ENCODE results near the gene KIAA0232. TPM values are rescaled to one million over a fixed set of nuclear protein-coding genes. Genes with fewer than 3 reads are reported as not detected.

KIAA0232 gene, protein sequence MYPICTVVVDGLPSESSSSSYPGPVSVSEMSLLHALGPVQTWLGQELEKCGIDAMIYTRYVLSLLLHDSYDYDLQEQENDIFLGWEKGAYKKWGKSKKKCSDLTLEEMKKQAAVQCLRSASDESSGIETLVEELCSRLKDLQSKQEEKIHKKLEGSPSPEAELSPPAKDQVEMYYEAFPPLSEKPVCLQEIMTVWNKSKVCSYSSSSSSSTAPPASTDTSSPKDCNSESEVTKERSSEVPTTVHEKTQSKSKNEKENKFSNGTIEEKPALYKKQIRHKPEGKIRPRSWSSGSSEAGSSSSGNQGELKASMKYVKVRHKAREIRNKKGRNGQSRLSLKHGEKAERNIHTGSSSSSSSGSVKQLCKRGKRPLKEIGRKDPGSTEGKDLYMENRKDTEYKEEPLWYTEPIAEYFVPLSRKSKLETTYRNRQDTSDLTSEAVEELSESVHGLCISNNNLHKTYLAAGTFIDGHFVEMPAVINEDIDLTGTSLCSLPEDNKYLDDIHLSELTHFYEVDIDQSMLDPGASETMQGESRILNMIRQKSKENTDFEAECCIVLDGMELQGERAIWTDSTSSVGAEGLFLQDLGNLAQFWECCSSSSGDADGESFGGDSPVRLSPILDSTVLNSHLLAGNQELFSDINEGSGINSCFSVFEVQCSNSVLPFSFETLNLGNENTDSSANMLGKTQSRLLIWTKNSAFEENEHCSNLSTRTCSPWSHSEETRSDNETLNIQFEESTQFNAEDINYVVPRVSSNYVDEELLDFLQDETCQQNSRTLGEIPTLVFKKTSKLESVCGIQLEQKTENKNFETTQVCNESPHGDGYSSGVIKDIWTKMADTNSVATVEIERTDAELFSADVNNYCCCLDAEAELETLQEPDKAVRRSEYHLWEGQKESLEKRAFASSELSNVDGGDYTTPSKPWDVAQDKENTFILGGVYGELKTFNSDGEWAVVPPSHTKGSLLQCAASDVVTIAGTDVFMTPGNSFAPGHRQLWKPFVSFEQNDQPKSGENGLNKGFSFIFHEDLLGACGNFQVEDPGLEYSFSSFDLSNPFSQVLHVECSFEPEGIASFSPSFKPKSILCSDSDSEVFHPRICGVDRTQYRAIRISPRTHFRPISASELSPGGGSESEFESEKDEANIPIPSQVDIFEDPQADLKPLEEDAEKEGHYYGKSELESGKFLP (N-terminal part only)
- total RNA-seq, result 10 to 100 TPM; 16.5 to 17.3 TPM

DNA sequence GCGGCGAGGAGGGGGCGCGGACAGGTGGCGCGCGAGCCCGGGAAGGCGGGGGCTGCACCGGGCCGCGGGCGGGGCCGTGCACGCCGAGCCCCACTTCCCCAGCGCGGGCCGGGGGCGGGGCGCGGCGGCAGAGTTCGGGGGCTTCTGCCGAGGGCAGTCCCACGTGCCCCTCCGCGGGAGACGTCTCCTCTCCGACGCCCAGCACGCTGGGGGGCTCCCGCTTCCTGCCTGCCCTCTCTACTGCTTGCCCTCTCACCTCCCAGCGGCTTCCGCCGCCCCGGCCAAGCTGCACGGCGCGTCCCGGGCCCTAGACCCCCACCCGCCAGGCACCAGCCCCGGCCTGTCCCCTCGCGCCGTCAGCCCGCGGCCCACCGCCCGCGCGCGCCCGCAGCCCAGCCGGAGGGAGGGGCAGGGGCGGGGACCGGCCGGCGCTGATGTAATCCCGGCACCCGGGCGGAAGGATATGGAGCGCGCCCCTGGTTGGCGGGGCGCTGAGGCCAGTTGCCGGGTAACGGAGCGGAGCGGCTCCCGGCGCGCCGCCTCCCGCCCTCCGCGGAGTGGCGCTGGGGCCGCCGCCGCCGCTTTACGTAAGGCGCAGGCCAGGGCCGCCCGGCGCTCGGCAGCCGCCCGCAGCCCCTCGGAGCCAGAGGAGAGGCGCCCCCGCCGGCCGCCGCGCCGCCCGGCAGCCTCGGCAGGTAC lies at the start of gene KIAA0232:
KIAA0232 (plus strand) TSS at position 581 of the 699 bp plus-strand sequence. CDS start 41,727 bp downstream, outside the sequence.
- H3K4me1 Mint-ChIP-seq, result peaks cover 51% of the 10 kb centered on the region
- peak; percentile 88 for DNase-seq
- POLR2A ChIA-PET, result no interaction called here
- peak within 1 kb of the TSS; percentile 81 for H3K4me3 Mint-ChIP-seq
- CTCF ChIA-PET, result interaction anchor here (1.2 kb wide), 1 partner anchor 15 kb away, joined by 3 read pairs; no protein-coding TSS in a partner anchor
- H3K36me3 Mint-ChIP-seq (ENCODE audit: low read depth), result no peaks in the 10 kb centered on the region
- H3K9me3 Mint-ChIP-seq, result no peaks in the 10 kb centered on the region
- H3K27ac Mint-ChIP-seq, result peak within 1 kb of the TSS; percentile 82
- H3K27me3 Mint-ChIP-seq, result no peaks in the 10 kb centered on the region

GRCh38 chr4:6733358-6734164 lies 49.0 kb upstream of the KIAA0232 start:
- DNase-seq, result no peak
- Mint-ChIP-seq H3K27ac (no peak overlapping the region), H3K36me3 (ENCODE audit: low read depth) (no peaks in the 10 kb centered on the region), H3K9me3 (no peaks in the 10 kb centered on the region), H3K27me3 (peaks cover 3% of the 10 kb centered on the region), H3K4me3 (no peak overlapping the region), H3K4me1 (peaks cover under 1% of the 10 kb centered on the region)
- CTCF ChIA-PET, result interaction anchor here (1.1 kb wide), 1 partner anchor 152 kb away, joined by 4 read pairs; no protein-coding TSS in a partner anchor
- POLR2A ChIA-PET, result no interaction called here

DNA sequence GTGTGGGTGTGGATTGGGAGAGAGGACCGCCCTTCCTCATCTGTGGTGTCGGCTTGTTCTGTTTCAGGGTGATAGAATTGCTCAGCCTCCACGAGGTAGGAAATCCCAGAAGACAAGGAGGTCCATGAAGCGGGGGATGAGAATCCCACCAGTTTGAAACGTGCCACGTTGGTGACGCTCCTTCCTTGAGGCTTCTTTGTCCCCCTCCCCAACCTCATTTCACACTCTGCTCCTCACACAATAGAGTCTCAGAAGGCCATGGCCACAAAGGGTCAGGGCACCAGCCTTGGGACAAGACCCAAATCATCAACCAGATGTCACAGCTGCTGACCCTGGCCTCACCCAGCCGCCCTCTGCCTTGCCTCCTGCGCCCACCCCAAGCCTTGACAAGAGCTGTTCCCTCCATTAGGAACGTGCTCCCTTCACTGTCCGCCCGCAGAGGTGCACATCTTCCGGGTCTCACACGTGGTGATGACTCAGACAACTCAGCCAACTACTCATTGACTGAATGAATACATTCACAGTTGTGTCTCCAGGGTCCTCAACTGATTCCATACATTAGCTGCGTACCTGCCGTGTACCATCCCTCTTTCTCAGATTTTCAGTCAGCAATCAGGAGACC lies 48.3 kb upstream of the KIAA0232 start:
- Mint-ChIP-seq H3K27ac (no peak overlapping the region), H3K36me3 (ENCODE audit: low read depth) (no peaks in the 10 kb centered on the region), H3K27me3 (peaks cover 4% of the 10 kb centered on the region), H3K9me3 (no peaks in the 10 kb centered on the region), H3K4me3 (no peak overlapping the region), H3K4me1 (no peaks in the 10 kb centered on the region)
- no peak for DNase-seq
- ChIA-PET CTCF (interaction anchor here (0.9 to 1.4 kb wide), 2 partner anchors 8 to 139 kb away, joined by 4 to 6 read pairs; no protein-coding TSS in a partner anchor), POLR2A (no interaction called here)

GRCh38 chr4:6739920-6740319 lies 42.6 kb upstream of the KIAA0232 start:
- H3K27me3 Mint-ChIP-seq, result peaks cover 5% of the 10 kb centered on the region
- H3K27ac Mint-ChIP-seq, result no peak overlapping the region
- ChIA-PET CTCF (no interaction called here), POLR2A (no interaction called here)
- DNase-seq, result no peak
- H3K4me3 Mint-ChIP-seq, result no peak overlapping the region
- no peaks in the 10 kb centered on the region for H3K36me3 Mint-ChIP-seq (ENCODE audit: low read depth)
- no peaks in the 10 kb centered on the region for H3K4me1 Mint-ChIP-seq
- no peaks in the 10 kb centered on the region for H3K9me3 Mint-ChIP-seq

DNA sequence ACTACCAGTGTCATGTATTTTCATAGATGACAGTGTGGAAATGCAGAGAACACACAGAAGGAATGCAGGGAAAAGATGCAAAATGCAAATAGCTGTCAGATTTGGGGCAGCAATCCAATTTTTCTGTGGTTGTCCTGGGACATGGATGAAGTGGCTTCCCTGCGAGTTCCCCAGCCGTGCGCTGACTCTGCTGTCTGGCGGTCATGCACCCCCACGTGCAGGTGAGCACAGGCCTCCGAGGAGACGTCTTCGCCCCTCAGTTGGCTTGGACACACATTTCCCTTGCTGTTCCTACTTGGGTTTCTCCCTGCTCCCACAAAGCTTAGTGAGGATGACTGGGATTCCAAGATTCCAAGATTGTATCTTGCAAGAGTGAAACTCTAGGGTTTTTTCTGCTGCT lies 42.2 kb upstream of the KIAA0232 start:
- H3K4me1 Mint-ChIP-seq, result no peaks in the 10 kb centered on the region
- no peaks in the 10 kb centered on the region for H3K36me3 Mint-ChIP-seq (ENCODE audit: low read depth)
- no peak overlapping the region for H3K27ac Mint-ChIP-seq
- POLR2A ChIA-PET, result no interaction called here
- no peak for DNase-seq
- H3K27me3 Mint-ChIP-seq, result peaks cover 6% of the 10 kb centered on the region
- no peaks in the 10 kb centered on the region for H3K9me3 Mint-ChIP-seq
- CTCF ChIA-PET, result no interaction called here
- no peak overlapping the region for H3K4me3 Mint-ChIP-seq

- Mint-ChIP-seq H3K9me3 (no peaks in the 10 kb centered on the region), H3K27me3 (peaks cover 4% of the 10 kb centered on the region), H3K27ac (no peak overlapping the region), H3K4me3 (no peak overlapping the region), H3K4me1 (no peaks in the 10 kb centered on the region), H3K36me3 (ENCODE audit: low read depth) (no peaks in the 10 kb centered on the region)
- ChIA-PET CTCF (no interaction called here), POLR2A (interaction anchor here (0.6 kb wide), 1 partner anchor 96 kb away, joined by 6 read pairs; no protein-coding TSS in a partner anchor)
- no peak for DNase-seq
These were observed 40.0 kb upstream of the KIAA0232 start for GRCh38 chr4:6742507-6742906.

GRCh38 chr4:6742989-6743388 lies 39.5 kb upstream of the KIAA0232 start:
- Mint-ChIP-seq H3K36me3 (ENCODE audit: low read depth) (no peaks in the 10 kb centered on the region), H3K4me1 (no peaks in the 10 kb centered on the region), H3K9me3 (no peaks in the 10 kb centered on the region), H3K4me3 (no peak overlapping the region), H3K27ac (no peak overlapping the region), H3K27me3 (peaks cover 4% of the 10 kb centered on the region)
- CTCF ChIA-PET, result interaction anchor here (0.6 to 0.7 kb wide), 2 partner anchors 30 to 124 kb away, joined by 3 read pairs; no protein-coding TSS in a partner anchor
- POLR2A ChIA-PET, result interaction anchor here (0.6 kb wide), 1 partner anchor 95 kb away, joined by 6 read pairs; no protein-coding TSS in a partner anchor
- no peak for DNase-seq

DNA sequence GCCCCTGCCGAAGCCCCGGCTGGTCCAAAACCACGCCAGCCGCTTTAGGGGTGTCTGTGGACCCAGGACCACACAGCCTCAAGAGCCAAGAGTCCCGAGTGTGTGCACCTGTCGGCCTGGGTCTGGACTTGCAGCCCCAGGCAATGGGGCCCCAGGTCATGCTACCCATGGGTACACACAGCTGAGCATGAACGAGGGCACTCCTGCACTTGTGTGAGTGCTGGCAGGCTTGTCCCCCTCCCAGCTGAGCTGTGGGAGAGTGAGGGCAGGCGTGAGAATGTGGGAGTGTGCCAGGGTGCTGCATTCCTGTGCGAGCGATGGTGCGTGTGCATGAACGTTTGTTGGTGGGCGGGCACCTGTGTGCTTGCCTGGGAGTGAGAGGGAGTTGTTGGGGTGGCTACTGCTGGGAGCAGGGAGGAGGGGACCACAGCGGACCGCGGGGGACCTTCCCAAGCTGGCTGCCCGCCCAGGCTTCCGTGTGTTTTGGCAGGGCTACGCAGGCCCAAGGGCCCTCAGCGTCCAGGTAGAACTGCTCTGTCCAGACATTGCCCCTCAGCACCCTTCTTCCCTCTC lies 35.7 kb upstream of the KIAA0232 start:
- H3K36me3 Mint-ChIP-seq (ENCODE audit: low read depth), result no peaks in the 10 kb centered on the region
- peaks cover 2% of the 10 kb centered on the region for H3K27me3 Mint-ChIP-seq
- no peak overlapping the region for H3K4me3 Mint-ChIP-seq
- H3K4me1 Mint-ChIP-seq, result peaks cover 8% of the 10 kb centered on the region
- POLR2A ChIA-PET, result no interaction called here
- DNase-seq, result no peak
- CTCF ChIA-PET, result interaction anchor here (2.0 kb wide), 1 partner anchor 127 kb away, joined by 9 read pairs; no protein-coding TSS in a partner anchor
- no peaks in the 10 kb centered on the region for H3K9me3 Mint-ChIP-seq
- no peak overlapping the region for H3K27ac Mint-ChIP-seq

GRCh38 chr4:6747294-6748051 lies 35.1 kb upstream of the KIAA0232 start:
- Mint-ChIP-seq H3K9me3 (no peaks in the 10 kb centered on the region), H3K27me3 (peaks cover 2% of the 10 kb centered on the region), H3K36me3 (ENCODE audit: low read depth) (no peaks in the 10 kb centered on the region), H3K4me1 (peaks cover 11% of the 10 kb centered on the region), H3K27ac (no peak overlapping the region), H3K4me3 (no peak overlapping the region)
- no peak for DNase-seq
- ChIA-PET CTCF (interaction anchor here (2.0 kb wide), 1 partner anchor 127 kb away, joined by 9 read pairs; no protein-coding TSS in a partner anchor), POLR2A (no interaction called here)

DNA sequence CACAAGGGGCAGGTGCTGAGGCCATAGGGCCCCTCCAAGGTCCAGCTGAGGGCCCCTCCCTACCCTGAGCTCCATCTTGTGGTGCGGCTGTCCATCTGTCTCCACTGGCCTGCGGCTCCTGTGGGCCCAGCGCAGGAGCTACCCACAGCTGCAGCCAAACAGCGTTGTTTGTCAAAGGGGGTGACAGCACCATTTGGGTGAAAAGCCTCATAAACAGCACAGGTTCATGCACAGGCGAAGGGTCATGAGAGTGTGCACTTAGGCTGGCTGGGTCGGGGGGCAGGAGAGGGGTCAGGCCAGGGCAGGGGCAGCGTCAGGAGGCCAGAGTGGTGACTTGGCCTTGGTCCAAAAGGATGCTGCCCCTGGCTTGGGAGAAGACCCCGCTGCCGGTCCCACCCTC lies 34.2 kb upstream of the KIAA0232 start:
- Mint-ChIP-seq H3K9me3 (no peaks in the 10 kb centered on the region), H3K36me3 (ENCODE audit: low read depth) (no peaks in the 10 kb centered on the region), H3K27me3 (peaks cover 2% of the 10 kb centered on the region), H3K27ac (no peak overlapping the region), H3K4me1 (peaks cover 11% of the 10 kb centered on the region), H3K4me3 (no peak overlapping the region)
- POLR2A ChIA-PET, result no interaction called here
- DNase-seq, result no peak
- CTCF ChIA-PET, result interaction anchor here (0.7 to 1.8 kb wide), 2 partner anchors 125 to 251 kb away, joined by 4 read pairs; no protein-coding TSS in a partner anchor
